Right lobe of liver (tissue), 4 donors: ENCODE data around the gene TXN2.

ENCODE experiments used
- POLR2A ChIP-seq: fragments of 450-650 bp; IDR thresholded peaks from one replicate; pipeline ENCODE4 v1.6.1; 2017; ENCODE audit warnings: antibody characterized with exemption, mild to moderate bottlenecking
- TF ChIP-seq, protein P1 (sequence below), 4 donors: fragments of 200-600 bp in 3 of 4; fragments of 450-650 bp in 1 of 4; IDR thresholded peaks; one replicate each; pipeline versions ENCODE4 v1.5.1 to v1.8.0; 2016 to 2022; ENCODE audit warnings: antibody characterized with exemption in 4 of 4, mild to moderate bottlenecking in 2 of 4
- donor health status: DM: no; HTN: no; CAD: no.
- donor health status: DM: no; HTN: no; CAD: no.
- donor health status: DM: no; HTN: yes; CAD: no.

DNA sequence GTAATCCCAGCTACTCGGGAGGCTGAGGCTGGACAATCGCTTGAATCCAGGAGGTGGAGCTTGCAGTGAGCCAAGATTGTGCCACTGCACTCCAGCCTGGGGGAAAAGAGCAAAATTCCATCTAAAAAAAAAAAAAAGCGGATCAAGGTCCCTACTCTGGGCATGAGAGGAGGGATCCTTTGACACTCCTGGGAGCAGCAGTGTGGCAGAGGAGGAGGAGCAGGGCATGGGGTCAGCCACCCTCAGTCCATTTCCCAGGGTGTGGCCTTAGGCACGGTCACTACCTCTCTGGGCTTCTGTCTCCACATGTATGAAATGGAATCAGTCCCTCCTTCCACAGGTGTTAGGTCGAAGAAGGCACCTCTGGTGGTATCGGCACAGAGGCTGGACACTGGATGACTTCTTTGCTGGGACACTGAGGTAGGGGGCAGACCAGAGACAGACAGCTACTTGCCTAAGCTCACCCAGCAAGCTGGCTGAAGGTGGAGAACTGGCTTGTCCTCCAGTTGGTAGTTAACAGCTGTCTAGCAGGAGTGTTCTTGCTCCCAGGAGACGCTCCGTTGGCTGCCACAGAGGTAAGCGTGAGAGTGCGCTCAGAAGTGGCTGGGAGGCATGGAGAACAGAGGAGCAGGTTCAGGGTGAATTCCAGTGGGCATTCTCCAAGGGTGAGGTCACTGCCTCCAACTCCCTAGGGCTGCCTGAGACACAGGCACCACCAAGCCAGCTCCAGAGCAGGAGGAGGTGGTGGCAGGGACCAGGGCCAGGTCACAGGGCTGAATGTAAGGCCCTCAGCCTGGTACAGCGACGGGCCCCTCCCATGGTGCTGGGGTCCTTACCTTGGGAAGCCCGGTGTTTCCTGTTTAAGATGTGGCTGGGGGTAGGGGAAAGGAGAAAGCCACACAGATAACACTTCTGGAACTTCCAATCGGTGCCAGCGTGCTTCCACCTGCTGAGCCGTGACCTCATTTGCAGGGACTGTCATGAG lies 19.5 kb downstream of the TXN2 start:
- TF ChIP-seq, protein P1, sequence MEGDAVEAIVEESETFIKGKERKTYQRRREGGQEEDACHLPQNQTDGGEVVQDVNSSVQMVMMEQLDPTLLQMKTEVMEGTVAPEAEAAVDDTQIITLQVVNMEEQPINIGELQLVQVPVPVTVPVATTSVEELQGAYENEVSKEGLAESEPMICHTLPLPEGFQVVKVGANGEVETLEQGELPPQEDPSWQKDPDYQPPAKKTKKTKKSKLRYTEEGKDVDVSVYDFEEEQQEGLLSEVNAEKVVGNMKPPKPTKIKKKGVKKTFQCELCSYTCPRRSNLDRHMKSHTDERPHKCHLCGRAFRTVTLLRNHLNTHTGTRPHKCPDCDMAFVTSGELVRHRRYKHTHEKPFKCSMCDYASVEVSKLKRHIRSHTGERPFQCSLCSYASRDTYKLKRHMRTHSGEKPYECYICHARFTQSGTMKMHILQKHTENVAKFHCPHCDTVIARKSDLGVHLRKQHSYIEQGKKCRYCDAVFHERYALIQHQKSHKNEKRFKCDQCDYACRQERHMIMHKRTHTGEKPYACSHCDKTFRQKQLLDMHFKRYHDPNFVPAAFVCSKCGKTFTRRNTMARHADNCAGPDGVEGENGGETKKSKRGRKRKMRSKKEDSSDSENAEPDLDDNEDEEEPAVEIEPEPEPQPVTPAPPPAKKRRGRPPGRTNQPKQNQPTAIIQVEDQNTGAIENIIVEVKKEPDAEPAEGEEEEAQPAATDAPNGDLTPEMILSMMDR (IDR thresholded peaks at IDR 0.05), result no peak
- no peak for TF ChIP-seq POLR2A
